CD8-positive, alpha-beta memory T cell (primary cell): ENCODE data around the gene C1S. TPM values are rescaled to one million over a fixed set of nuclear protein-coding genes. Genes with fewer than 3 reads are reported as not detected.

Source experiments
- CTCF ChIA-PET: fragments of 350-600 bp; sonication (Branson Sonifier 250); formaldehyde crosslinking; loops from one replicate; lab custom pipeline; 2021; ENCODE audit warnings: antibody characterized with exemption; lab: Charles Lee
- POLR2A ChIA-PET: fragments of 350-600 bp; sonication (Branson Sonifier 250); formaldehyde crosslinking; loops from one replicate; lab custom pipeline; 2021; ENCODE audit warnings: antibody characterized with exemption; lab: Charles Lee
- DNase-seq, 5 donors: peaks; one replicate each; pipeline versions ENCODE4 v3.0.0 to v3.0.0-alpha.2; 2020 to 2022; ENCODE audit warnings: mixed read lengths in 1 of 5
- H3K27ac ChIP-seq: one replicate; pipeline ENCODE4 v1.7.0; 2013; ENCODE audit warnings: low read depth, mild to moderate bottlenecking, low read length, moderate library complexity
- H3K27me3 ChIP-seq: 2 replicates; pipeline ENCODE4 v1.7.0; 2013; ENCODE audit warnings: low read length, mild to moderate bottlenecking; ENCODE audit not compliant: insufficient read depth, poor library complexity, severe bottlenecking
- H3K36me3 ChIP-seq: 2 replicates; pipeline ENCODE4 v1.7.0; 2013; ENCODE audit warnings: mild to moderate bottlenecking, low read length, moderate library complexity; ENCODE audit not compliant: insufficient read depth
- H3K4me1 ChIP-seq: 2 replicates; pipeline ENCODE4 v1.7.0; 2013; ENCODE audit warnings: mild to moderate bottlenecking, low read length, moderate library complexity; ENCODE audit not compliant: insufficient read depth
- H3K4me3 ChIP-seq: 2 replicates; pipeline ENCODE4 v1.7.0; 2013; ENCODE audit warnings: mild to moderate bottlenecking, low read length
- H3K9me3 ChIP-seq: 2 replicates; pipeline ENCODE4 v1.7.0; 2013; ENCODE audit warnings: mild to moderate bottlenecking, low read length
- H3K27ac Mint-ChIP-seq, 8 donors: one replicate each; pipeline ENCODE4 v1.8.0; 2020 to 2021; ENCODE audit warnings: mixed read lengths in 8 of 8, mild to moderate bottlenecking in 6 of 8, inconsistent platforms in 3 of 8, moderate library complexity in 3 of 8
- H3K27me3 Mint-ChIP-seq, 2 donors: one replicate each; pipeline ENCODE4 v1.8.0; 2020 to 2021; ENCODE audit warnings: mixed read lengths in 2 of 2, mild to moderate bottlenecking in 1 of 2, moderate library complexity in 1 of 2
- H3K36me3 Mint-ChIP-seq, 3 donors: one replicate each; pipeline ENCODE4 v1.8.0; 2020 to 2021; ENCODE audit warnings: mixed read lengths in 3 of 3, inconsistent platforms in 1 of 3, mild to moderate bottlenecking in 1 of 3
- H3K4me1 Mint-ChIP-seq, 3 donors: one replicate each; pipeline ENCODE4 v1.8.0; 2020 to 2021; ENCODE audit warnings: mixed read lengths in 3 of 3, inconsistent platforms in 1 of 3, mild to moderate bottlenecking in 1 of 3
- H3K4me3 Mint-ChIP-seq, 7 donors: one replicate each; pipeline ENCODE4 v1.8.0; 2020 to 2021; ENCODE audit warnings: mixed read lengths in 7 of 7, mild to moderate bottlenecking in 6 of 7, moderate library complexity in 4 of 7, inconsistent platforms in 2 of 7
- H3K9me3 Mint-ChIP-seq, 5 donors: one replicate each; pipeline ENCODE4 v1.8.0; 2020 to 2022; ENCODE audit warnings: mixed read lengths in 5 of 5, mild to moderate bottlenecking in 3 of 5, moderate library complexity in 2 of 5, inconsistent platforms in 1 of 5
- polyA plus RNA-seq: library from polyadenylated mRNA; unstranded; fragments of 300-500 nt; fragmentation: Illumina TruSeq; gene quantifications from one replicate; pipeline ENCODE4 v1.2.3, GENCODE V29; 2021
- total RNA-seq, 2 experiments: library from RNA; stranded (reverse); gene quantifications; one replicate each; pipeline ENCODE4 v1.2.3, GENCODE V29; 2021

The C1S gene
- total and polyA plus RNA-seq, 3 experiments from 2014 or later: 0.64 to 0.83 TPM; not detected in 1

GRCh38 chr12:7092229-7092985 is 31.9 kb downstream of the C1S start, which contains the start of gene C1R:
C1R (minus strand) TSS chr12:7092445; CDS start chr12:7092388, 57 bp downstream.
- H3K4me3 ChIP-seq: peak within 1 kb of the TSS; percentile 61
- Mint-ChIP-seq H3K9me3 (no peaks in the 10 kb centered on the region), H3K27me3 (peaks cover 2 to 6% of the 10 kb centered on the region in 2 donors), H3K4me1 (peaks cover 6 to 11% (median 9%) of the 10 kb centered on the region in 3 donors), H3K36me3 (peaks cover 0 to 1% (median 0%) of the 10 kb centered on the region in 3 donors), H3K4me3 (peak within 1 kb of the TSS; percentile 70 to 94 (median 86)), H3K27ac (peak within 1 kb of the TSS; percentile 50 to 94 (median 64))
- H3K27ac ChIP-seq: no peak within 1 kb of the TSS
- ChIA-PET POLR2A (no interaction called here), CTCF (interaction anchor here (0.7 to 5.1 kb wide), 12 partner anchors 10 to 223 kb away, joined by 3 to 19 read pairs (median 4); partner anchors contain the start of gene SPSB2)
- no peaks in the 10 kb centered on the region for H3K36me3 ChIP-seq
- peak; percentile 54 to 77 (median 61) for DNase-seq
- H3K27me3 ChIP-seq: no peaks in the 10 kb centered on the region
- peaks cover 12% of the 10 kb centered on the region for H3K4me1 ChIP-seq
- no peaks in the 10 kb centered on the region for H3K9me3 ChIP-seq

- H3K27ac ChIP-seq: no peak overlapping the region
- Mint-ChIP-seq H3K36me3 (peaks cover 0 to 5% (median 0%) of the 10 kb centered on the region in 3 donors), H3K27me3 (peaks cover 2 to 6% of the 10 kb centered on the region in 2 donors), H3K4me3 (peak overlapping the region in 1 of 7 donors; percentile 84), H3K4me1 (peaks cover 6 to 11% (median 9%) of the 10 kb centered on the region in 3 donors), H3K9me3 (no peaks in the 10 kb centered on the region), H3K27ac (peak overlapping the region in 3 of 8 donors; percentile 50 to 67 (median 54))
- no peak overlapping the region for H3K4me3 ChIP-seq
- peaks cover 12% of the 10 kb centered on the region for H3K4me1 ChIP-seq
- ChIA-PET CTCF (interaction anchor here (0.7 to 5.1 kb wide), 12 partner anchors 10 to 224 kb away, joined by 3 to 19 read pairs (median 4); partner anchors contain the start of gene SPSB2), POLR2A (no interaction called here)
- H3K36me3 ChIP-seq: no peaks in the 10 kb centered on the region
- no peaks in the 10 kb centered on the region for H3K27me3 ChIP-seq
- no peak for DNase-seq
- no peaks in the 10 kb centered on the region for H3K9me3 ChIP-seq
These were observed 32.5 kb downstream of the C1S start for GRCh38 chr12:7092986-7093460.

GRCh38 chr12:7093486-7093885 is 33.0 kb downstream of the C1S start:
- Mint-ChIP-seq H3K4me1 (peaks cover 6 to 11% (median 9%) of the 10 kb centered on the region in 3 donors), H3K27ac (peak overlapping the region in 2 of 8 donors; percentile 6 to 27), H3K9me3 (no peaks in the 10 kb centered on the region), H3K27me3 (peaks cover 2 to 6% of the 10 kb centered on the region in 2 donors), H3K4me3 (no peak overlapping the region), H3K36me3 (peaks cover 0 to 9% (median 2%) of the 10 kb centered on the region in 3 donors)
- Histone ChIP-seq H3K4me3 (no peak overlapping the region), H3K9me3 (no peaks in the 10 kb centered on the region), H3K36me3 (no peaks in the 10 kb centered on the region), H3K27ac (no peak overlapping the region), H3K27me3 (no peaks in the 10 kb centered on the region), H3K4me1 (peaks cover 12% of the 10 kb centered on the region)
- ChIA-PET CTCF (interaction anchor here (0.9 to 5.1 kb wide), 9 partner anchors 9 to 223 kb away, joined by 3 to 19 read pairs (median 4); partner anchors contain the start of gene SPSB2), POLR2A (no interaction called here)
- no peak for DNase-seq

GRCh38 chr12:7093892-7094291 is 33.4 kb downstream of the C1S start:
- no peaks in the 10 kb centered on the region for H3K9me3 Mint-ChIP-seq
- Histone ChIP-seq H3K9me3 (no peaks in the 10 kb centered on the region), H3K4me3 (no peak overlapping the region), H3K36me3 (no peaks in the 10 kb centered on the region), H3K27me3 (no peaks in the 10 kb centered on the region), H3K27ac (no peak overlapping the region), H3K4me1 (peaks cover 12% of the 10 kb centered on the region)
- no peak overlapping the region for H3K4me3 Mint-ChIP-seq
- H3K27ac Mint-ChIP-seq: peak overlapping the region in 1 of 8 donors; percentile 6
- CTCF ChIA-PET: interaction anchor here (1.1 to 5.1 kb wide), 6 partner anchors 9 to 221 kb away, joined by 4 to 19 read pairs (median 8); partner anchors contain the start of gene SPSB2
- POLR2A ChIA-PET: no interaction called here
- peaks cover 6 to 11% (median 9%) of the 10 kb centered on the region in 3 donors for H3K4me1 Mint-ChIP-seq
- DNase-seq: no peak
- peaks cover 2 to 6% of the 10 kb centered on the region in 2 donors for H3K27me3 Mint-ChIP-seq
- H3K36me3 Mint-ChIP-seq: peaks cover 0 to 12% (median 4%) of the 10 kb centered on the region in 3 donors

- H3K4me3 Mint-ChIP-seq: no peak overlapping the region
- Histone ChIP-seq H3K36me3 (peaks cover 6% of the 10 kb centered on the region), H3K4me3 (no peak overlapping the region), H3K27ac (no peak overlapping the region), H3K4me1 (peaks cover 12% of the 10 kb centered on the region), H3K27me3 (no peaks in the 10 kb centered on the region), H3K9me3 (no peaks in the 10 kb centered on the region)
- ChIA-PET CTCF (interaction anchor here (0.9 to 2.6 kb wide), 6 partner anchors 9 to 223 kb away, joined by 3 to 10 read pairs (median 4); partner anchors contain the start of gene SPSB2), POLR2A (interaction anchor here (0.6 kb wide), 1 partner anchor 91 kb away, joined by 8 read pairs; no protein-coding TSS in a partner anchor)
- peaks cover 6 to 11% (median 9%) of the 10 kb centered on the region in 3 donors for H3K4me1 Mint-ChIP-seq
- no peak for DNase-seq
- peaks cover 0 to 25% (median 4%) of the 10 kb centered on the region in 3 donors for H3K36me3 Mint-ChIP-seq
- H3K9me3 Mint-ChIP-seq: no peaks in the 10 kb centered on the region
- no peaks in the 10 kb centered on the region for H3K27me3 Mint-ChIP-seq
- H3K27ac Mint-ChIP-seq: peak overlapping the region in 4 of 8 donors; percentile 5 to 79 (median 9)
These were observed 35.8 kb downstream of the C1S start for GRCh38 chr12:7096006-7096932.

- Mint-ChIP-seq H3K4me3 (no peak overlapping the region), H3K4me1 (peaks cover 4 to 14% (median 8%) of the 10 kb centered on the region in 3 donors), H3K27ac (peak overlapping the region in 1 of 8 donors; percentile 5), H3K9me3 (no peaks in the 10 kb centered on the region), H3K27me3 (no peaks in the 10 kb centered on the region), H3K36me3 (peaks cover 0 to 31% (median 4%) of the 10 kb centered on the region in 3 donors)
- ChIA-PET CTCF (interaction anchor here (2.6 kb wide), 1 partner anchor 16 kb away, joined by 10 read pairs; no protein-coding TSS in a partner anchor), POLR2A (interaction anchor here (0.6 kb wide), 1 partner anchor 92 kb away, joined by 8 read pairs; no protein-coding TSS in a partner anchor)
- Histone ChIP-seq H3K9me3 (no peaks in the 10 kb centered on the region), H3K27me3 (no peaks in the 10 kb centered on the region), H3K4me3 (no peak overlapping the region), H3K36me3 (peaks cover 6% of the 10 kb centered on the region), H3K27ac (no peak overlapping the region), H3K4me1 (peaks cover 9% of the 10 kb centered on the region)
- DNase-seq: no peak
These were observed 36.5 kb downstream of the C1S start for GRCh38 chr12:7096979-7097378.
